Measurements from ENCODE around the gene CLDN9. TPM values are rescaled to one million over a fixed set of nuclear protein-coding genes. Genes with fewer than 3 reads are reported as not detected.
A peak's percentile ranks its signal among the peaks of the same experiment; 100 is the strongest.

Gene CLDN9
- polyA plus RNA-seq, 1 experiment, result not detected

DNA sequence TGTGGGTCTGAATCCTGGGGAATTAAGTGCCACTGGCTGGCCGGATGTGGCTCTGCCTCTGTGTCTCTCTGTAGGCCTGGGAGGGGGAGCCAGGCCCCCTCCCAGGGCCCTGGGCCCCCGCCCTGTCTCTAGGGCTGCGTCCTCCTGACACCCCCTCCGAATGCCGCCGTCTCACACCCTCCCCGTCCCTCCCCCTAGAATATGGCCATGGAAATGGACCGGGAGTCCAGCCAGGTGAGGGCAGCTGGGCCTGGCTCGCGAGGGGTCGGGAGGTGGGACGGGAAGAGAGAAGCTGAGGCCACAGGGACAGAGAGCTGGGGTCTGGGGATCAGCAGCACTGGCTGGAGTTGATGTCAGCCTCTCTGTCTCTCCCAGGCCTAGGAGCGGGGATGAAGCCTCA, 16.4 kb upstream of the CLDN9 start:
- no peak for DNase-seq (ENCODE audit: low read depth)
- Histone ChIP-seq H3K27me3 (ENCODE audit: control insufficient read depth, insufficient read depth, low read length) (peaks cover 7% of the 10 kb centered on the region), H3K4me3 (ENCODE audit: low read depth, low read length) (no peak overlapping the region), H3K36me3 (ENCODE audit: control insufficient read depth, insufficient read depth, low read length) (no peaks in the 10 kb centered on the region)
- CTCF ChIA-PET, result interaction anchor here (1.0 kb wide), 1 partner anchor 32 kb away, joined by 4 read pairs; no protein-coding TSS in a partner anchor
- POLR2A ChIA-PET, result no interaction called here
- TF ChIP-seq, protein P1, sequence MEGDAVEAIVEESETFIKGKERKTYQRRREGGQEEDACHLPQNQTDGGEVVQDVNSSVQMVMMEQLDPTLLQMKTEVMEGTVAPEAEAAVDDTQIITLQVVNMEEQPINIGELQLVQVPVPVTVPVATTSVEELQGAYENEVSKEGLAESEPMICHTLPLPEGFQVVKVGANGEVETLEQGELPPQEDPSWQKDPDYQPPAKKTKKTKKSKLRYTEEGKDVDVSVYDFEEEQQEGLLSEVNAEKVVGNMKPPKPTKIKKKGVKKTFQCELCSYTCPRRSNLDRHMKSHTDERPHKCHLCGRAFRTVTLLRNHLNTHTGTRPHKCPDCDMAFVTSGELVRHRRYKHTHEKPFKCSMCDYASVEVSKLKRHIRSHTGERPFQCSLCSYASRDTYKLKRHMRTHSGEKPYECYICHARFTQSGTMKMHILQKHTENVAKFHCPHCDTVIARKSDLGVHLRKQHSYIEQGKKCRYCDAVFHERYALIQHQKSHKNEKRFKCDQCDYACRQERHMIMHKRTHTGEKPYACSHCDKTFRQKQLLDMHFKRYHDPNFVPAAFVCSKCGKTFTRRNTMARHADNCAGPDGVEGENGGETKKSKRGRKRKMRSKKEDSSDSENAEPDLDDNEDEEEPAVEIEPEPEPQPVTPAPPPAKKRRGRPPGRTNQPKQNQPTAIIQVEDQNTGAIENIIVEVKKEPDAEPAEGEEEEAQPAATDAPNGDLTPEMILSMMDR (IDR thresholded peaks at IDR 0.05; ENCODE audit: insufficient read depth, low read depth, low read length), result no peak

DNA sequence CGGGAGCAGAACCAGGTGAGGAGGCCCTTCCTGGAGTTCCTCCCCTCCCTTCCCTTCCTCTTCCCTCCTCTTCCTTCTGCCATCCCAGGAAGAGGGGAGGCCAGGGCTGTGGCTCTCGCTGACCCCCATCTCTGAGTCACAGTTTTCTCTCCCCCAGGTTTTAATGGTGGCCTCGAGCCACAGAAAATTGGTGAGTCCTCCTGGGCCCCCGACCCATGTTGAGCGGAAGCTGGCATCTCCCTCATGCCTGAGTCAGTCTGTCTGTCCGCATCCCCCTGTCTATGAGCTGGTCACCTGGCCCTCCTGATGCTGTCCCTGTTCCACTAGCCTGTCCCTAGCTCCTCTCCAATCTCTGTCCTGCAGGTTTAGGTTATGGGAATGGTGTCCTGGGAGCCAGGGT, 12.8 kb upstream of the CLDN9 start:
- CTCF ChIA-PET, result interaction anchor here (0.8 to 2.0 kb wide), 3 partner anchors 19 to 31 kb away, joined by 3 to 8 read pairs (median 4); no protein-coding TSS in a partner anchor

DNA sequence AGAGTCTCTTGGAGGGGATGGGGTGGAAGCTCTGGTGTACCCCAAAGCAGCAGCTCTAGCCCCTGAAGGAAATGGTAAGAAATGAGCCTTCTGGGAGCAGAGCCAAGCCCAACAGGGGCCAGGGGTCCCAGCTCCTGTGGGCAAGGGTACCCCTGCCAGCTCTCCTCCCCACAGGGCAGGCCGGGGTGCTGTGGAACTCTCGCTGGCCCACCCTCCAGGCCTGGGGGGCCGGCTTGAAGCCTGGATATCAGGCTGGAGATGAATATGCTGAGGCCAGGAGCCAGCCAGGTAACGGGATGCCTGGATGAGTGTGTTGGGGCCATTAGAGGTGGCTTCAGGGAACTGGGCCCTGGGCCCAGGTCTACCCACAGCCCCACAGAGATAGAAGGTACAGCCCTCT, 12.2 kb upstream of the CLDN9 start:
- ChIA-PET POLR2A (no interaction called here), CTCF (interaction anchor here (0.8 to 2.2 kb wide), 5 partner anchors 9 to 31 kb away, joined by 3 to 17 read pairs (median 4); no protein-coding TSS in a partner anchor)
- H3K4me3 ChIP-seq (ENCODE audit: low read depth, low read length), result no peak overlapping the region
- DNase-seq (ENCODE audit: low read depth), result no peak
- TF ChIP-seq, protein P1 (IDR thresholded peaks at IDR 0.05; ENCODE audit: insufficient read depth, low read depth, low read length), result no peak
- H3K36me3 ChIP-seq (ENCODE audit: control insufficient read depth, insufficient read depth, low read length), result no peaks in the 10 kb centered on the region
- H3K27me3 ChIP-seq (ENCODE audit: control insufficient read depth, insufficient read depth, low read length), result peaks cover 7% of the 10 kb centered on the region

More for the DNA sequence above, 12.8 kb upstream of the CLDN9 start:
- TF ChIP-seq, protein P1 (IDR thresholded peaks at IDR 0.05; ENCODE audit: insufficient read depth, low read depth, low read length), result no peak
- H3K4me3 ChIP-seq (ENCODE audit: low read depth, low read length), result no peak overlapping the region
- POLR2A ChIA-PET, result no interaction called here
- no peak for DNase-seq (ENCODE audit: low read depth)
- H3K27me3 ChIP-seq (ENCODE audit: control insufficient read depth, insufficient read depth, low read length), result peaks cover 7% of the 10 kb centered on the region
- H3K36me3 ChIP-seq (ENCODE audit: control insufficient read depth, insufficient read depth, low read length), result no peaks in the 10 kb centered on the region

DNA sequence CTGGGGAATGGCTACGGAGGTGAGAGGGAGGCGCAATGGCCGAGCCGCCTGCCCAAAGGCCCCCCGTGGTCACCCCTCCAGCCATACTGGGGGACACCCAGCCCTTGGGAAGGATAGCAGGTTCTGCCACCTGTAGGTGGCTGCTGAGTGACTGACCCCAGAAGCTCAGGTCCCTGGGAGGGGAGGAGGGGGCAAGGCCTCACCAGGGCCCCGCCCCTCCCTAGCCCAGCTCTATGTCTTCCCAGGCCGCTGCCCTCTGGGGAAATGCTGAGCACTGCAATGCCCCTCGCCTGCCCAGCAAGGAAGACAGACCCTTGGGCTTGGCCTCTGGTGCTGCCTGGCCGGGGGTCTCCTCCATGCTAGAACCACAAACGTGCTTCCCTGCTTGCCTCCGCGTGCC, 11.4 kb upstream of the CLDN9 start:
- ChIA-PET POLR2A (no interaction called here), CTCF (interaction anchor here (0.9 to 3.6 kb wide), 5 partner anchors 9 to 128 kb away, joined by 3 to 17 read pairs (median 8); no protein-coding TSS in a partner anchor)
- H3K27me3 ChIP-seq (ENCODE audit: control insufficient read depth, insufficient read depth, low read length), result peaks cover 7% of the 10 kb centered on the region
- H3K36me3 ChIP-seq (ENCODE audit: control insufficient read depth, insufficient read depth, low read length), result no peaks in the 10 kb centered on the region
- TF ChIP-seq, protein P1 (IDR thresholded peaks at IDR 0.05; ENCODE audit: insufficient read depth, low read depth, low read length), result no peak
- no peak overlapping the region for H3K4me3 ChIP-seq (ENCODE audit: low read depth, low read length)
- DNase-seq (ENCODE audit: low read depth), result no peak

DNA sequence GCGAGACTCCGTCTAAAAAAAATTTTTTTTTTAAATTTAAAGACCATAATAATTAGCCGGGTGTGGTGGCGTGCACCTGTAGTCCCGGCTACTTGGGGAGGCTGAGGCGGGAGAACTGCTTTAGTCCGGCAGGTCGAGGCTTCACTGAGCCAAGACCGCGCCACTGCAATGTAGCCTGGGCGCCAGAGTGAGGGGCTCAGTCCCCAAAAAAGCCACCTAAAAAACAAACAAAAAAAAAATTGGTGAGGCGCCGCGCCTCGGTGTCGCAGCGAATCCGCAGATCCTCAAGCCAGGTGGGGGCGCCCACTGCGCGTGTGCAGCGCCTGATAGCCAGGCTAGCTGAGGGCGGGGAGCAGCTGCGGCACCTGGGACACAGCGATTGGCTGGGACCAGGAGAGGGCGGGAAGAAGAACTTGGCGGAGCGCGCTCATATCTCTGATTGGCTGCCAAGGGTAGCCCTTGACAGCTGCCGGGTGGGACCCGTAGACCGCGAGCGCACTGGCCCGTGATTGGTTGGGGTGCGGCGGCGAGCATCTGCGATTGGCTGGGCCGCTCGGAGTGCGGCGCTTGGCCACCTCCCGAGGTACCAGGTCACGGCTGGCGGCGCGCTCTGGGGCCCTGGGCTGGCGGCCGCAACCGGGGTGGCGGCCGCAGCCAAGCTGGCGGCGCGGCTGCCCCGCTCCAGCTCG, 9.0 kb upstream of the CLDN9 start:
- TF ChIP-seq, protein P1 (IDR thresholded peaks at IDR 0.05; ENCODE audit: insufficient read depth, low read depth, low read length), result peak; percentile 50

More for the DNA sequence above, 9.0 kb upstream of the CLDN9 start:
- no peaks in the 10 kb centered on the region; the same call in 1 of the 2 replicates for H3K27me3 ChIP-seq (ENCODE audit: control insufficient read depth, insufficient read depth, low read length)
- DNase-seq (ENCODE audit: low read depth), result peak; percentile 91
- H3K36me3 ChIP-seq (ENCODE audit: control insufficient read depth, insufficient read depth, low read length), result no peaks in the 10 kb centered on the region
- POLR2A ChIA-PET, result no interaction called here
- peak overlapping the region; percentile 5; the same call in 1 of the 2 replicates for H3K4me3 ChIP-seq (ENCODE audit: low read depth, low read length)
- CTCF ChIA-PET, result interaction anchor here (0.6 to 3.6 kb wide), 17 partner anchors 10 to 1011 kb away, joined by 3 to 66 read pairs (median 4); partner anchors contain the start of genes HCFC1R1, THOC6 and TNFRSF12A
